IPS-18c (cell line): Measurements from ENCODE around the gene EIF2A.
"Not testable (repeated sequence)": the region's sequence is repeated elsewhere in the genome, so short reads cannot be mapped to it uniquely, and the experiment has no call there.

Experiments
- H3K4me3 ChIP-seq: 2 replicates; pipeline ENCODE4 v1.7.0; 2013; ENCODE audit warnings: low read depth, mild to moderate bottlenecking, low read length, moderate library complexity; ENCODE audit not compliant: insufficient read depth
- H3K9me3 ChIP-seq: one replicate; pipeline ENCODE4 v1.6.1; 2013; ENCODE audit warnings: mild to moderate bottlenecking, low read length, moderate library complexity; ENCODE audit not compliant: control insufficient read depth, insufficient read depth

EIF2A gene

GRCh38 chr3:150546226-150547044 is at the start of gene EIF2A, which contains the start of gene SERP1:
Gene EIF2A, plus strand, starts transcription at chr3:150546787. Its CDS starts 16 bp downstream, at chr3:150546803.
Gene SERP1, minus strand, starts transcription at chr3:150546496. Its CDS starts 361 bp downstream, at chr3:150546135.
- Histone ChIP-seq H3K4me3 (peak within 1 kb of the TSS; percentile 81), H3K9me3 (no peaks in the 10 kb centered on the region)

- H3K4me3 ChIP-seq: no peak overlapping the region
- H3K9me3 ChIP-seq: peaks cover 8% of the 10 kb centered on the region
Observed at GRCh38 chr3:150497956-150498355, 48.6 kb upstream of the EIF2A start.

- H3K4me3 ChIP-seq, H3K9me3 ChIP-seq: not testable (repeated sequence)
Observed at GRCh38 chr3:150500960-150501359, 45.6 kb upstream of the EIF2A start.

- H3K9me3 ChIP-seq: peaks cover 8% of the 10 kb centered on the region
- H3K4me3 ChIP-seq: no peak overlapping the region
Observed at GRCh38 chr3:150503402-150504099, 43.0 kb upstream of the EIF2A start.

- Histone ChIP-seq H3K9me3 (peaks cover 8% of the 10 kb centered on the region), H3K4me3 (no peak overlapping the region)
Observed at GRCh38 chr3:150504483-150504882, 42.1 kb upstream of the EIF2A start.

GRCh38 chr3:150508401-150508800 is 38.2 kb upstream of the EIF2A start:
- Histone ChIP-seq H3K9me3 (no peaks in the 10 kb centered on the region), H3K4me3 (no peak overlapping the region)

- no peaks in the 10 kb centered on the region for H3K9me3 ChIP-seq
Observed at GRCh38 chr3:150509780-150510179, 36.8 kb upstream of the EIF2A start.

GRCh38 chr3:150511122-150511821 is 35.3 kb upstream of the EIF2A start:
- Histone ChIP-seq H3K4me3 (no peak overlapping the region), H3K9me3 (no peaks in the 10 kb centered on the region)

More at GRCh38 chr3:150509780-150510179, 36.8 kb upstream of the EIF2A start:
- H3K4me3 ChIP-seq: no peak overlapping the region

GRCh38 chr3:150515210-150515609 is 31.4 kb upstream of the EIF2A start:
- H3K4me3 ChIP-seq: no peak overlapping the region

GRCh38 chr3:150519026-150519425 is 27.6 kb upstream of the EIF2A start:
- Histone ChIP-seq H3K4me3 (no peak overlapping the region), H3K9me3 (no peaks in the 10 kb centered on the region)

More at GRCh38 chr3:150515210-150515609, 31.4 kb upstream of the EIF2A start:
- no peaks in the 10 kb centered on the region for H3K9me3 ChIP-seq

- Histone ChIP-seq H3K9me3 (no peaks in the 10 kb centered on the region), H3K4me3 (no peak overlapping the region)
Observed at GRCh38 chr3:150520408-150520807, 26.2 kb upstream of the EIF2A start.

- Histone ChIP-seq H3K4me3 (no peak overlapping the region), H3K9me3 (no peaks in the 10 kb centered on the region)
Observed at GRCh38 chr3:150521463-150521862, 25.1 kb upstream of the EIF2A start.

GRCh38 chr3:150523538-150523937 is 23.0 kb upstream of the EIF2A start:
- H3K9me3 ChIP-seq: no peaks in the 10 kb centered on the region
- no peak overlapping the region for H3K4me3 ChIP-seq

GRCh38 chr3:150527464-150528255 is 18.9 kb upstream of the EIF2A start:
- no peak overlapping the region for H3K4me3 ChIP-seq
- no peaks in the 10 kb centered on the region for H3K9me3 ChIP-seq

GRCh38 chr3:150528354-150528797 is 18.2 kb upstream of the EIF2A start:
- Histone ChIP-seq H3K4me3 (no peak overlapping the region), H3K9me3 (no peaks in the 10 kb centered on the region)

- no peaks in the 10 kb centered on the region for H3K9me3 ChIP-seq
- no peak overlapping the region for H3K4me3 ChIP-seq
Observed at GRCh38 chr3:150531775-150532174, 14.8 kb upstream of the EIF2A start.

- H3K9me3 ChIP-seq: no peaks in the 10 kb centered on the region
- no peak overlapping the region for H3K4me3 ChIP-seq
Observed at GRCh38 chr3:150535204-150535603, 11.4 kb upstream of the EIF2A start.
